CD4-positive, CD25-positive, alpha-beta regulatory T cell (primary cell): ENCODE data around the gene GPHB5. TPM values are rescaled to one million over a fixed set of nuclear protein-coding genes. Genes with fewer than 3 reads are reported as not detected.

Source experiments
- ATAC-seq, 2 donors: fragments of 150-1000 bp; cut with Tn5 transposase; one replicate each; pipeline ENCODE4 v1.10.0; 2021; ENCODE audit warnings: low read depth in 2 of 2, moderate number of reproducible peaks in 2 of 2, moderate library complexity in 1 of 2
- DNase-seq, 3 donors: peaks; one replicate each; pipeline versions ENCODE4 v3.0.0 to v3.0.0-alpha.2; 2012 to 2022; ENCODE audit warnings: mixed read lengths in 1 of 3
- H3K27ac ChIP-seq: one replicate; pipeline ENCODE4 v1.7.0; 2013; ENCODE audit warnings: mild to moderate bottlenecking, low read length; ENCODE audit not compliant: insufficient read depth, poor library complexity, severe bottlenecking
- H3K27me3 ChIP-seq: one replicate; pipeline ENCODE4 v1.7.0; 2013; ENCODE audit warnings: low read length; ENCODE audit not compliant: control insufficient read depth, insufficient read depth
- H3K36me3 ChIP-seq: one replicate; pipeline ENCODE4 v1.7.0; 2013; ENCODE audit warnings: mild to moderate bottlenecking, low read length, moderate library complexity; ENCODE audit not compliant: control insufficient read depth, insufficient read depth
- H3K4me1 ChIP-seq: 2 replicates; pipeline ENCODE4 v1.7.0; 2013; ENCODE audit warnings: mild to moderate bottlenecking, low read length; ENCODE audit not compliant: insufficient read depth, control insufficient read depth, poor library complexity, severe bottlenecking
- H3K4me3 ChIP-seq: one replicate; pipeline ENCODE4 v1.7.0; 2013; ENCODE audit warnings: low read depth, mild to moderate bottlenecking, low read length, moderate library complexity
- H3K9me3 ChIP-seq, 2 experiments: 1 replicate in 1 of 2; 2 replicates in 1 of 2; pipeline ENCODE4 v1.7.0; 2013; ENCODE audit warnings: low read length in 2 of 2, mild to moderate bottlenecking in 1 of 2, moderate library complexity in 1 of 2; ENCODE audit not compliant: control insufficient read depth in 2 of 2
- H3K27ac Mint-ChIP-seq, 3 donors: one replicate each; pipeline ENCODE4 v1.8.0; 2020 to 2022; ENCODE audit warnings: mild to moderate bottlenecking in 3 of 3, mixed read lengths in 3 of 3, moderate library complexity in 2 of 3
- H3K27me3 Mint-ChIP-seq: one replicate; pipeline ENCODE4 v1.8.0; 2022; ENCODE audit warnings: mild to moderate bottlenecking, mixed read lengths
- H3K36me3 Mint-ChIP-seq: one replicate; pipeline ENCODE4 v1.8.0; 2020; ENCODE audit warnings: mixed read lengths
- H3K4me1 Mint-ChIP-seq, 4 donors: one replicate each; pipeline ENCODE4 v1.8.0; 2020 to 2022; ENCODE audit warnings: mixed read lengths in 4 of 4, mild to moderate bottlenecking in 1 of 4
- H3K4me3 Mint-ChIP-seq, 4 donors: one replicate each; pipeline ENCODE4 v1.8.0; 2020 to 2022; ENCODE audit warnings: mild to moderate bottlenecking in 4 of 4, mixed read lengths in 4 of 4, moderate library complexity in 3 of 4
- H3K9me3 Mint-ChIP-seq, 7 donors: one replicate each; pipeline ENCODE4 v1.8.0; 2020 to 2022; ENCODE audit warnings: mixed read lengths in 7 of 7, mild to moderate bottlenecking in 3 of 7, moderate library complexity in 2 of 7
- polyA plus RNA-seq, 4 donors: library from polyadenylated mRNA; unstranded; fragments of 300-500 nt; fragmentation: Illumina TruSeq; gene quantifications; one replicate each; pipeline ENCODE4 v1.2.3, GENCODE V29; 2021
- total RNA-seq: library from RNA; stranded (reverse); gene quantifications from one replicate; pipeline ENCODE4 v1.2.3, GENCODE V29; 2022

The GPHB5 gene
- total and polyA plus RNA-seq, 5 donors from 2014 or later = not detected

DNA sequence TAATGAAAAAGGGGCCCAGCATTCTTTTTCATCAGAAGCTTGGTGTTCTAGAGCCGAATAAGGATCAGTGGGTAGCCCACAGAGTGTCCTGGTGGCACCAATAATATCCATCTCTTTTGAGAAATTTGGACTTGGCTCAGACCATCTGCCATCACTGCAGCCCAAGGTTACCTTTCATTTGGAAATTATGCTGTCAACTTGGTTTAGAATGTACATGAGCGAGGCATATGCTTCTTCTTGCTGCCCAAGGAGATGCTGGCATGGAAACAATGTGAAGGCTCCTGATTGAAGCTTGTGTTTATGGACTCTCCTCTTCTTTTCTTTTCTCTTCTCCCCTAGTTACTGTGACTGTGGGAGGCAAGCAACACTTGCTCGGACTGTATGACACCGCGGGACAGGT, 50.0 kb downstream of the GPHB5 start:
- Histone ChIP-seq H3K4me1 (no peaks in the 10 kb centered on the region), H3K9me3 (no peaks in the 10 kb centered on the region), H3K27me3 (peaks cover 5% of the 10 kb centered on the region), H3K27ac (no peak overlapping the region), H3K4me3 (no peak overlapping the region), H3K36me3 (no peaks in the 10 kb centered on the region)
- no peak overlapping the region for H3K27ac Mint-ChIP-seq
- H3K4me1 Mint-ChIP-seq = no peaks in the 10 kb centered on the region
- H3K4me3 Mint-ChIP-seq = no peak overlapping the region
- no peak for DNase-seq
- no peak for ATAC-seq
- H3K27me3 Mint-ChIP-seq = peaks cover 23% of the 10 kb centered on the region
- H3K9me3 Mint-ChIP-seq = peaks cover 0 to 4% (median 2%) of the 10 kb centered on the region in 7 donors
- no peaks in the 10 kb centered on the region for H3K36me3 Mint-ChIP-seq

DNA sequence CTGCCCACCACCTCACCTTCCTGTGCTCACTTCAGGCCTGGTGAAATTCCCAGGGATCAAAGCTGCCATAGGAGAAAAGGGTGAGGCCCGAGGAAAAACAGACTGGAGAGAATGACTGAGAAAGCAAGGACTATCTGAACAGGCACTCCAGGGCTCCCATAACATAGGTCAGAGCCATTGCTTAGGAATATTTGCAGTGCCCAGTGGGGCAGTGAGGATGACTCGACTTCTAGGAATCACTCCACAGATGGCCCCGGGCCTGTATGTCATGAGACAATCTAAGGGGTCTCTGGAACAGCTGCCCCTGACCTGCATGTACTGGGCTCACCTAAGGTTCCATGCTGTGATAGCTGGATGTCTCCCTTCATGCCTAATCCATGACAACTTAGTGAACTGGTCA, 51.6 kb downstream of the GPHB5 start:
- H3K27me3 ChIP-seq = peaks cover 5% of the 10 kb centered on the region
- H3K4me3 Mint-ChIP-seq = no peak overlapping the region
- no peaks in the 10 kb centered on the region for H3K4me1 ChIP-seq
- H3K9me3 Mint-ChIP-seq = peaks cover 0 to 4% (median 2%) of the 10 kb centered on the region in 7 donors
- ATAC-seq (no peak), DNase-seq (no peak)
- H3K4me3 ChIP-seq = no peak overlapping the region
- no peaks in the 10 kb centered on the region for H3K4me1 Mint-ChIP-seq
- H3K36me3 ChIP-seq = no peaks in the 10 kb centered on the region
- no peak overlapping the region for H3K27ac Mint-ChIP-seq
- H3K27me3 Mint-ChIP-seq = peaks cover 32% of the 10 kb centered on the region
- no peak overlapping the region for H3K27ac ChIP-seq
- H3K9me3 ChIP-seq = no peaks in the 10 kb centered on the region
- H3K36me3 Mint-ChIP-seq = no peaks in the 10 kb centered on the region

DNA sequence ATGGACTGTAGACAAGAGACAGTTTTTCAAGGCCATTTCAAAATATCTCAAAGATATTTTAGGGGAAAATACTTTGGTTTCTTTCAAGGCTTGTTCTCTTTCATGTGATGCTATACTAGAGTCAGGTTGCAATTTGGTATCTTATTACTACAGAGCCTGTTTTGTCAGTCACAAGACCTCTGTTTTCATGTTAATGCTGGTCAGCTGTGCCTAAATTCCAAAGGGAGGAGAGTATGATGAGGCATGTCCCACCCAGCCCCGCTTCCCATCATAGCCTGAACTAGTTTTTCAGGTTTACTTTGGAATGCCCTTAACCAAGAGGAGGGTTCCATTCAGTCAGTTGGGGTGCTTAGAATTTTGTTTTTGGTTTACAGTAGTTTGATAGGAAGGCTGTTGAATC, 52.6 kb downstream of the GPHB5 start:
- Histone ChIP-seq H3K4me3 (no peak overlapping the region), H3K27me3 (peaks cover 3% of the 10 kb centered on the region), H3K27ac (no peak overlapping the region), H3K36me3 (no peaks in the 10 kb centered on the region), H3K9me3 (no peaks in the 10 kb centered on the region), H3K4me1 (no peaks in the 10 kb centered on the region)
- DNase-seq (no peak), ATAC-seq (no peak)
- Mint-ChIP-seq H3K4me1 (no peaks in the 10 kb centered on the region), H3K27ac (no peak overlapping the region), H3K9me3 (peaks cover 0 to 4% (median 2%) of the 10 kb centered on the region in 7 donors), H3K27me3 (peaks cover 25% of the 10 kb centered on the region), H3K36me3 (no peaks in the 10 kb centered on the region), H3K4me3 (no peak overlapping the region)

Other genes starting within 250 kb of the GPHB5 start
- not detected for gene RHOJ, start 114.5 kb downstream of the GPHB5 start, total RNA-seq
- gene RHOJ, start 114.5 kb downstream of the GPHB5 start, polyA plus RNA-seq = not detected
- 50.3 TPM for gene PPP2R5E, start 224.4 kb upstream of the GPHB5 start, total RNA-seq
- 10 to 100 TPM; 31.2 to 41.3 (median 33.3) TPM for gene PPP2R5E, start 224.4 kb upstream of the GPHB5 start, polyA plus RNA-seq